ENCODE measurements around the gene ECI2.
"Not testable (repeated sequence)": the region's sequence is repeated elsewhere in the genome, so short reads cannot be mapped to it uniquely, and the experiment has no call there.

ECI2 gene

DNA sequence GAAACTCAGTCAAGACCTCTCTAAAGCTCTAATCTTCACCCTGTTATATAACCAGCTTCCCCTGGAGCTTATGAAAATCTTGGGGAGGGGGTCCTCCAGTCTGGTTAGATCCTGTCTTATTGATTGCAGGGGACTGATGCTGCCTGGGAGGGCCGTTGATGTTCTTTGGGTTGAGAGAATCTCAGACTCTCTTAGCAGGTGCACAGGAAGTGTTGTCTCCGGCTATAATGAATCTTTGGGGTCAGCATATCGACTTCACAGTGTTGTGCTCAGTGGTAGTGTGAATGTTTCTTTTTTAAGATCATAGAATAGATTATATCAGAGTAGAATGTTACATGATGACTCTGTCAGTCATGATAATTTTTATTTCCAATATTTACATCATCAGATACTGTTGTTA, 2.8 kb upstream of the ECI2 start:
- DNase-seq = no peak

DNA sequence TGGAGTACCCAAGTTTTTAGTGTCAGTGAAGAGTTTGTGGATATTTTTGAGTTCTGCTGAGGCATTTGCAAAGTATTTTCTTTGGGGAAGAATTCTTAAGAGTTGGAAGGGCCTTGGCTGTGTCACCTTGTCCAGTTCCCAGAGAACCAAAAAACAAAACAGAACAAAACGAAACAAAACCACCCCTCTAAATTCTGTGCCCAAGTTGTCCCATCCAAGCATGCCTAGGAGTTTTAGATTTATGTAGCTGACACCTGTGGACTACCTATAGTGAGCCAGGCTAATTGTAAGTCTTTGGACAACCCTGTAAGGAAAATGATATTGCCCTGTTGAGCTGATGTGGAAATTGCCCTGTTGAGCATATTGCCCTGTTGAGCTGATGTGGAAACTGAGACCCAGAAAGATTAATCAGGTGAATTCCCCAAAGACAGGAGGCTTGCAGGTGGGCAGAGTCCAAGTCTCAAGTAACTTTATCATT, 1.0 kb upstream of the ECI2 start:
- DNase-seq = no peak

DNA sequence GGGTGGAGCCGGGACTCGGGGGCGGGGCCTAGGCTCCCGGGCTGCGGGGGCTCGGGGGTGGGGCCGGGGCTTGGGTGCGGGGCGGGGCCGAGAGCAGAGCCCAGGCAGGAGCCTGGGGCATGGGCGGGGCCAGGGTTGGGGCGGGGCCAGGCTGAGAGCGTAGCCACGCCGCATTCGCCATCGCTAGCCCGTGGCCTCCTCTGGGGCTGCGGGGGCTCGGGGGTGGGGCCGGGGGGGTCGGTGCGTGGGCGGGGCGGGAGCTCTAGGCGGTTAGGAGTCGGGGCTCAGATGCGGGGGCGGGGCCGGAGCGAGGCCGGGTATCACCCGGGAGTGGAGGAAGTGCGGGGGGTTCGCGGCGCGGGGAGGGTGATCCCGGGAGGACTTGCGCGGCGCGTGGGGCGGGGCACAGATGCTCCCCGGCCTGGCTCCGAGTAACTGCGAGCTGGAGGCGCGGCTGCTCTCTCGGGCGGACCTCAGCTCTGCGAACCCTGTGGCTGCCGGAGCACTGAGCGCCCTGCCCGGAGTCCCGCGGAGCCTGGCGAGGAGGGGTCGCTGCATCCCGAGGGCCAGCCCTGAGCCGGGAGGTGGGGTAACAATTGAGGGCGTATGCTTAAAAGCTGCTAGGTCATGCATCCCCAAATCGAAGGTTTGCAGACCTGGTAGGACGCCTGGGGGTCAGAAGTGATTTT, 434 bp upstream of the ECI2 start:
- peak; percentile 94 for DNase-seq

DNA sequence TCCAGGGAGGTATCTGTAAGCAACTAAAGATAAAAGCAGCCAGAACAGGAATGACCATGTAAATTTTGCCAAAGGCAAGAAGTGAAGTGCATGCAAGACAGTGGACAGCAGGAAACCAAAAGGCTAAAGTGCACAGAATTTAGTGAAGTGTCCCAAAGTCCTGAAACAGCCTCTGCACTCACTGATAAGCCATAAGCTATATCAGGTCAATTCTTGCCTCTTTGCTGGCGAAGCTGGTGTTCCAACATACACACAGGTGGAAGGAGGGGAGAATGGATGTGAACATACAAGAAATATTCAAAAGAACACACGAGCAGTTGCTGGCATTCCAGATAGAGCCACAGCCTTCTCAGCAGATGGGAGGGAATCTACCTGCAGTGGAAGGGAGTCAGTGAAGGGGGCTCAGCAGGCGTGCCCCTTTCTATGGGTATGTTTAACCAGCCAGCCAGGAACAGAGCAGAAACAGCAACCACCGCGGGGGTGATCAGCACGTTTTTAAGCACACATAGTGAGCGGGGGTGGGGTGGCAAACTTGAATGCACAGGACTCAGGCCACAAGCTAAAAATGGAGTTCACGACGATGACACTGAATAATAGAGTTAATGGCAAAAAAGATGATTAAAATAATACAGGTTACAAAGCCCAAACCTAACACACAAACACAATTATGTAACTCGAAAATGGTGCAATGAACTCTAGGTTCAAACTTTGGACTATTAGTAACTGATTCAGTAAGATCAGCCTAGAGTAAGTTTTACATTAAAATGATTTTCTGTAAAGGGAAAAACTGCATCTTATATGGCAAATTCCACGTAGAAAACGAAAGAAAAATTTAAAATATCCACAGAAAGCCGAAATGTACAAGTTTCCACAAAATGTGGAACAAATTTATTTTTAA, 1.2 kb downstream of the ECI2 start:
- DNase-seq = peak; percentile 53

DNA sequence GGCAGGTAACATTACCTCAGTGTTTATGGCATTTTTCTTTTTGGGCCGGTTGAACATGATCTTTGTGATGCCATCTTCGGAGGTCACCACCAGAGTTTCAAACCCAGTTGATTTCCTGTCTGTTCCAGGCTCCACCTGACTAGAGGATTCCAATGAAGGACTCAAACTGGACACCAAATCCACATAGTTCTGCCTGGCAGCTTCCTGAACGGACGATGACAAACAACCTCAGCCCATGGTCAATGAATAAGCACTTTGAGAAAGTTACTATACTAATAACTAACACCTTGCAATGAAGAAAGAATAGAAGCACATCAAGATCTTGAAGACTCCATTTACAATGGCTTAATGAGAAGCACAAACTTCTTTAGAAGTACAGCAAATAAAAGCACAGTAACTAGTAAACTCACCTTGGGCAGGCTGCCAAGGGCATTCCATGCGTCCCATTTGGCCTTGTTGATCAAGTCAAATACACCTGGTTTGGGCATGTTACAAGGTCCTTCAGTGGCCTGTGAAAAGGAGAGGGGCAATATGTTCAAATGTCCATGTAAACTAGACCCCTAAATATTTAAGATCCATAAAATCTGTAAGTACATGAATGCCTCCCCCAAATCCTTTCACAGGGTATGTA, 4.9 kb downstream of the ECI2 start:
- no peak for DNase-seq

DNA sequence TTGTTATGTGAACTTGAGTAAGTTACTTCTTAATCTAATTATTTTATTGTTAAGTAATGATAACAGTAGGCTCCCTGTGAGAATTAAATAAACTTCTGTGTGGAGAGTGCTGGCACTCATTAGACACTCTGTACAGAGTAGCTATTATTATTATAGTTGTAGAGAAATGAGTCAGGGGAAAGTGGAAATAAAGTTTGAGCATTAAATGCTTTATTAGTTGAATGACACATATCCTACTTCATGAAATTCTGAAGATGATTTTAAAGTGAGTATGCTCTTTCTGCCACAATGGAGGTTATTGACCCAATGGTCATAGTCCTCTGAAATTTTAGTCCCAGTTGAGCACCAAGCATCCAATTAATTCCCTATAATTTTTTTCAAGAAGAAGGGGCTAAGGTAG, 5.9 kb downstream of the ECI2 start:
- no peak for DNase-seq

DNA sequence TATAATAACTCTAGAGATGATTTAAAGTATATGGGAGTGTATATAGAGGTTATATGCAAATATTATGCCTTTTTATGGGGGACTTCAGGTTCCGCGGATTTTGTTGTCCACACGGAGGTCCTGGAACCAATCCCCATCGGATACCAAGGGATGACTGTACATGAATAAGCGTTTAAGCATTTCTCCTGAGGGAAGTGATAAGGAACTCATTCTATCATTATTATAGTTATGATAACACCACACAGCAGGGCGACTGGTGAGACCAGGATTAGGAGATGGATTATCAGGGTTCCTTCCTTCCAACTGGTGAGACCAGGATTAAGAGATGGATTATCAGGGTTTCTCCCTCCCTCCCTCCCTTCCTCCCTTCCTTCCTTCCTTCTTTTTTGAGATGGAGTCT, 6.6 kb downstream of the ECI2 start:
- DNase-seq = no peak

DNA sequence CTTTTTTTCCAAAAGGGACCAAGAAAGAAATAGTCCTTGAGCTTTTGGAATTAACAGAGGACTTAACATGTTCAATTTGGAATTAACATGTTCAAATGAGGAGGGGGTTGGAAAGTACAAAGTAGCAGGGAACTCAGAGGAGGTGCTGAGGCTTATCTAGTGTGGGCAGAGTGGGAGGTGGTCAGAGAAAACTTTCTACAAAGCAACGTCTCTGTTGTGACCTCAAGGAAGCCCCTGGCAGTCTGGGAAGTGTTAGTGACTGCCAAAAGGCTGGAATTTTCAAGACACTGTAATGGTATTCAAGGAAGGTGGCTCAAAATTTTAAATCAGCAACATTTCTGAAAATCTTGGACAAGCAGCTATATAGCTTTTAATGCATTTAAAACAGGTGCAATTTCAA, 7.3 kb downstream of the ECI2 start:
- no peak for DNase-seq

DNA sequence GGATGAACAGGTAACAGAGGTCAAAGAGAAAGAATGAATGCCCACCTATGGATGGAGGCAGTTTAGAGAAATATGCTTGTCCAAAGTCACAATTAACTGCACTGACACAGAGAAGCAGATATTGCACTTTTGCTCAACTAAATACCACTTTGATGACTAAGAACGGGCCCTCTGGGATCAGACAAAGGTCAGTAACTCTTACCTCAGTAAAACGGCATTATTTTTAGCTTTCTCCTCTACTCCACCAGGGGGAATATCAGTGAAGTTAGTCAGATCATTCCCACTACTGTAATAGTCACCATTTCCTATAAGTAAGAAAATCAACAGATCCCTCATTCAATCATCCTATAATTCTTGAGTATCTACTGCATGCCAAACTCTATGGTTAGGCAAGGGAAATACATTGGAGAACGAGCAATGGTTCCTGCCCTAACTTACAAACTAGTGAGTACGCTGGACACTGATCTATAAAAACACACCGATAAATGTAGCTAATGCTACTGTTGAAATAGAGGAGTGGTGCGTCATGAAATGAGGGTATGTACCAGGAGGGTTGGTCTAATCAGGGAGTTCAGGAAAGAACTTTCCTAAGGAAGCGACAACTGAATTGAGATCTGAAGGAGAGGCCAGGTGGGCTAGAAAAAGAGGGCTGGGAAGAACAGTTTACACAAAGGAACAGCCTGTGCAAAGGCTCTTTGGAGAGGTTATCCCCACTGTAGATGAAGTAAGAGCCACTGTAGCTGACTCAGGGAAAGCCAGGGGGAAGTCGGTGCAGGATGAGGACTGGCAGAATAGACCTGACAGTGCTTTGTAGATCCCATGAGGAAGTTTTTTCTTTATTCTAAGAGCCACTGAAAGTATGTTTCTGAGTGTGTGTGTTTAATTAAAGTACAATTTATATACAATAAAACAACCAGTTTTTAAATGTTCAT, 9.2 kb downstream of the ECI2 start:
- DNase-seq = no peak

DNA sequence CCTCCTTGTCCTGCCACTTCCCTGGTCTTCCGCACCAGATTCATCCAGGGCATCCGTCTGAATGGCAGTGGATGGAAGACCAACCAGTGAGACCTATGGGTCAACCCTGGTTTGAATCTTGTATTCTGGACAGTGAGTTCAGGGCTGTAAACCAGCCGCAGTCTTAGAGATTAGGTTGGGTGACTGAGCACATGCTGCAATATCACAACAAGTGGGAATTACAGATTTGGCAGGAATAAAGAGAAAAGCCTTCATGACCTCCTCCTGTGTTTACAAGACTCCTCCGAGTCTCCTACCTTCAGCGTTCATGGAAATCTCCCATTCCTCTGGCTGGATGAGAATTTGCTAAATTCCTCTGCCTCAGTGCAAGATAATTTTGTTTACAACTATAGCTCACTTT, 9.9 kb downstream of the ECI2 start:
- DNase-seq = no peak

DNA sequence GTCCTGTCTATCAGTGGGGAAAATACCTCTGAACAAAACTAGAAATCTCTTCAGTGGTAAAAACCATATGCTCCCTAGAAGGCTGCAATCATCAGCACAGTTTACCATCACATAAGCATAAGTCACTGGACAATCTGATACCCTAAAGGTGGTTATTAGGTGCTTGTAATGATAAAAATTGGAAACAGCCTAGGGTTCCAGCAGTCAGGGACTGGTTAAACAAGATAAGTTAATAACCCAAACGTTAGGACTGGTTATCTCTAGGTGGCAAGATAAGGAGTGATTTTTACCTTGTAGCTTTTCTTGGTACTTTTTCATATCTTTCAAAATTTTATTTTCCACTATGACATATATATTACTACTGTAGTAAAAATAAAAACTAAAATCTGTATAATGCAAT, 11.0 kb downstream of the ECI2 start:
- no peak for DNase-seq

DNA sequence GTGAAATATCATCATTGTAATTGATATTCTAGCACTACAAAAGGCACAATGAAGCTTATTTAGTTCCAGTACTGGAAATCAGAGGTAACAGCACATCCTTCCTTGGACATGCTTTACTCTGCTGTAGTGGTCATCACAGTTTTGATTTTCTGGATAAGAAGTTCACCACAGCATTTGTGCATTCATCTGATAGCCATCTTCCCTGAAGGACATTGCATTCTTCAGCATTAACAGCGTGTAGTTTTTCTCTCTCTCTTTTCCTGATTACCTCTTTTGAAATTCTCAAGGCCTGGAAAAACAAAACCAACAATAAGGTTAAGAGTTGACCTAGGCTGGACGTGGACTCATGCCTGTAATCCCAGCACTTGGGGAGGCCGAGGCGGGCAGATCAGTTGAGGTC, 19.6 kb downstream of the ECI2 start:
- DNase-seq = no peak

DNA sequence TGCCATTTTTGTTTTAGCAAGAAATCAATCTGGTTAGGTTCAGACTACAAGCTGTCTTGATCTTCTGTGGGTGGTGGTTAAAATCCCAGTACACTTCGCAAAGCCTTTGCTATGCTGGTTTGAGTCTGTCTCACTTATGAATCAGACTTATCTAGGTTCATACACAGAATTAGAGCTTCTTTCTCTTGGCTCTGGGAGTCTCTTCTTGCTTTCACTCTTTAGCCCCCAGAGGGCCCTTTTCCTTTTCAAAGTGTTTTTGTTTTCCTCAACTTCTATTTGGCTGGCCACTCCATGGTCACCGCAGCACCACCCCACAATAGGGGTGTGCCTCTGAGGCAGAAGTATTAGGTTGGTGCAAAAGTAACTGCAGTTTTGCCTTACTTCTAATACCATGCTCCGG, 21.3 kb downstream of the ECI2 start:
- DNase-seq = no peak

DNA sequence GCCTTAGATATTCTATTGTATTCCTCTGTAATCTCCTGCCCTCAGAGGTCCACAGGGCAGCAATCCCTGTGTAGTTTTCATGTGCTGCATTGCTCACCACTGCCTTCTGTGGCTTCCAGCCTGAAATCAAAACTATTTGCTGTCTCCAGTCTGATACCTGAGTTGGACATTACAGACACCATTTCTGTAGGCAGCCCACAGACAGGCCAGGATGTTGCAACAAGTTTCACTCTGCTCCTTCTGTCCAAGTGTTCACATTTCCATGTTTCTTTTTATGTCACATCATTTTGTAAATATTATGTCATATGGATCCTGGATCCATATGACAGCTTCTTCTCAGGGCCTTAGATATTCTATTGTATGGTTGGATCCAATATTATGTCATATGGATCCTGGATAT, 21.7 kb downstream of the ECI2 start:
- no peak for DNase-seq

DNA sequence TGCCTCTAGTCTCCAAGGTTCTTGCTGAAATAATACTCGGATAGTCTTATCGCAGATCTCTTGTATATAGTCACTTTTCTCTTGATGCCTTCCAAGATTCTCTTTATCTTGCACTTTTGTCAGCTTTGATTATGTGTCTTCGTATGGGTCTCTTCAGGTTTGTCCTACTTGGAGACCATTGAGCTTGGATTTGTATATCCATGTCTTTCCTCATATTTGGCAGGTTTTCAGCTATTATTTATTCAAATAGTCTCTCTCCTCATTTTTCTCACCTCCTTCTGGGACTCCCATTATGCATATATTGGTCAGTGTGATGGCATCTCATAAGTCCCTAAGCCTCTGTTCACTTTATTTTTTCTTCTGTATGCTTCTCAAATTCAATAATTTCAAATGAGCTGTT, 23.0 kb downstream of the ECI2 start:
- no peak for DNase-seq

DNA sequence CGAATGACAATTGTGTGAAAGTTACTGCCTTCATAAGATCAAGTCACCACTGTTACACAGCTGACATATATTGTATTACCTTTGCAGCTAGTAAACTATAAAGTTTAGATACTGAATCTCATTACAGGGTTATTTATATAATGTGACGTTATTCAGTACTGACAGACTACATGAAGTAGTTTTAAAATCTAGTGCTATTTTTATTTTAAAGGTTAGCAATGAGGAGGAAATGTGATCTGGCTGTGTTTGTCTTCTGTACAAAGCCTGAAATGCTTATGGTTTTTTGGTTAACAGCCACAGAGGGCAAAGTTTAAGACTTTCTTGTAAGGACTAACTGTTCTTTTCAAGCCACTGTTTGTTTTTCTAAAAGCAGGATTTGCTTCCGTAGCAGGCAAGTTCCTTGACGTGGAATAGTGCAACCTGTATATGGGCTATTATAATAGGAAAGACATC, 26.0 kb downstream of the ECI2 start:
- DNase-seq = not testable (repeated sequence)

DNA sequence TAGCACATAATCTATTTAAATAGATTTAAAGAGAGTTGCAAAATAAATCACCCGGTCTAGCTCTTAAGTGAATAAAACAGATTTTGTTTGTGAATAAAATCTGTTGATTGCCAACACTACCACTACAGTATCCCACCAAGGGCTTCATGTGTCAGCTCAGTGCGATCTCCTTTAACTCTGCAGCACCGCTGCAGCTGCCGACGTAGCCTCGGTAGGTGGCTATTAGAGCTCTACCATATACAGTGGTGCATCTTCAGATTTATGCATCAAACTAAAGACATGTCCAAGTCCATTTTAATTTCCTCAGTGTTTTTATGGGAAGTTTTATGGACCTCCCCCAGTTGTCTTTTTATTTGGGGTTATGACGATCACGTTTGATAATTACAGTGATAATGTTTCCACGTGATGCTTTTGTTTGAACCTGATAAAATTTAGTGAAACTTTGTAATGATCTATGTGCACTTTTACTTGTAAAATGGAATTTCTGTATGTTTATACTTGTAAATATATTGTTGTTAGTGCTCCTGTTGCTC, 26.7 kb downstream of the ECI2 start:
- no peak for DNase-seq

DNA sequence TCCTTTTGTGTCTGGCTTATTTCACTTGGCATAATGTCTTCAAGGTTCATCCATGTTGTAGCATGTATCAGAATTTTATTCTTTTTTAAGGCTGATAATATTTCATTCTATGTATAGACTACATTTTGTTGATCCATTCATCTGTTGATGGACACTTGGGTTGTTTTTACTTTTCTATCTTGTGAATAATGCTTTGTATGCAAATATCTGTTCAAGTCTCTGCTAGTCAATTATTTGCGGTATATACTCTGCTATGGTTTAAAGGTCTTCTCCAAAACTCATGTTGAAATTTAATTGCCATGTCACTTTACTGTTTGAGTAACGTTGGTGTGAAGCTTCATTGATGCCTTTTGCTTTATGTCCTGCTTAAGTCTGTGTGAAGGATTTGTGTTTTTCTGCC, 27.5 kb downstream of the ECI2 start:
- peak; percentile 13 for DNase-seq

DNA sequence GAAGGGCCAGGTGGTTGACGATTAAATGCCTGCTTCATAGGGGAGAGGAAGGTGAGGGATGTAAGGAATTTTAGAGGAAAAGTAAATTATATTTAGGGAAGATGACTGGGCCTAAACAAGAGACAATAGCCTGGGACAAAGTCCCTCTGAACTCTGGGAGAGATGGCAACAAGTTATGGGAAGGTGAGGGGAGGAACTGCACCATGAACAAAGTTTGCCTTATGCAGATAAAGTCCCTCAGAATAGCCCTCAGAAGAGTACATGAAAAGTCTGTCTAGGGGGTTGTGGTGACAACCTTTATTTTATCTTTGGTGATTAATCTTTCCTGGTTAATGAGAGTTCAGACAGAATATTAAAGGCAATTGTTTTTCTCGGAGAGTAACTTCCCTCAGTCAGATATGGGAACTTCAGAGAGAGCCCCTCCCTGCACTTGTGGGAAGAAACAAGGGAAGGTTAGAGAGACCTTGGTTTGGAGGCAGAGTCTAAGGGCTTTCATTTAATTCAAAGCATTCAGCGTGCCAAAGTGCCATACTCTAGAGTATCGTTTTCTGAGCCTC, 29.3 kb downstream of the ECI2 start:
- DNase-seq = no peak

DNA sequence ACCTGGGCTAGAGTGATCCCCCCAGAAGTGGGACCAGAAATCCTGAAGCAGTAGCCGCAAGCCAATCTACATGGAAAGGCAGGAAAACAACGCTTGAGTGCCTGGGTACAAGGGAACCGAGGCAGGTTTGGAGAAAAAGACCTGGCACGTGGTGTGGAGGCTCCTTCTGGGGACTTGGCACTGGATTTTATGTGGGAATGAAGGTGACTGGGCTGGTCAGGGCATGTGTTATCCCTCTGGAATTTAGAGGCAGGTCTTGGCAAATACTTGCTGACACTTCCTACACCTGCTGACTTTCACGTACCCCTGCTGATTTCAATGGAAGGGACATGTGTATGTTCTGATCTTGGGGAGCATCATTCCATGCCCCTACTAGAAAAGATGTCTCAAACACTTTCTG, 31.4 kb downstream of the ECI2 start:
- DNase-seq = no peak

DNA sequence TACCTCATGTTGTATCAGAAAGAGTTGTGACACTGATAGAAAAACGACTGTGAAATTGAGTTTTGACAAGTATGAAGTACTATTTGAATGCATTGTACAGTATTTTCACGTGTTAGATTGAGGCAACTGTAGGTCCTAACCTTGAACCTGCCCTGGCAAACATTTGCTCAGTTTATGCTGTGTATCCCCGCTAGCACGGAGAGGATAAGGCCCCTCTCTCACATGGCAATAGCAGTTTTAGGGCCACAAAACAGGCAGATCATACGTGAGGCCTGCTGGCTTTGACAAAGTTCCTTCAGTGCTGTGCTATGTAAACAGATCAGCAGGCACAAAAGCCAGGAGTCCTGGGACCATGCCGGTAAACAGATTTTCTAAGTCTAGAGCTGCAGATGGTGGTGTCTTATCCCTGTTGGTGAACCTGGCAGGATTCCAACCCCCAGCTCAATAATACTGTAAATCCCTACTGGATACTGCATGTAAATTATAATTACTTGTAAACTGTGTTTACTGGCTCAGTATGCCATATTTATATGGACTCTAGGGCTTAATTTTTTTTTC, 32.6 kb downstream of the ECI2 start:
- DNase-seq = no peak

DNA sequence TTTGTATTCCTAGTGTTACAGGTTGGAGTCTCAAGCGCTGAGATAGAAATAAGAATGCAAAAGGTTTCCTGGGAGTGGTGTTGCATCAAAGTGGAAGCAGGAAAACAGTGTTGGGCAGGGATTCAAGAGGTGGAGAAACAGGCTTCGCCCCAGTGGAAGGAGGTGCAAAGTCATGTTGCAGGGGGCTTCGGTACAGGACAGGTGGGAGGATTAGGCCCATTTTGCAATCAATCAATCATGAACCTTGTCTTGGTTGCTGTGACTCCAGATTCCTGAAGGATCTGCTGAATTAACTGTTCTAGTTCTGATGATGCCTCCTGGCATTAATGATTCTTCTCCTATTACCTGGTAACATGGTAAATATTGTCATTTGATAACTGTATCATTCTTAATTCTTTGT, 34.1 kb downstream of the ECI2 start:
- no peak for DNase-seq
